ENCODE data around the gene TRAFD1. TPM values are rescaled to one million over a fixed set of nuclear protein-coding genes. Genes with fewer than 3 reads are reported as not detected.
"Not testable (repeated sequence)": the region's sequence is repeated elsewhere in the genome, so short reads cannot be mapped to it uniquely, and the experiment has no call there.

TRAFD1 gene
- total and polyA plus RNA-seq, 2 donors = 25.7 to 46.3 TPM

DNA sequence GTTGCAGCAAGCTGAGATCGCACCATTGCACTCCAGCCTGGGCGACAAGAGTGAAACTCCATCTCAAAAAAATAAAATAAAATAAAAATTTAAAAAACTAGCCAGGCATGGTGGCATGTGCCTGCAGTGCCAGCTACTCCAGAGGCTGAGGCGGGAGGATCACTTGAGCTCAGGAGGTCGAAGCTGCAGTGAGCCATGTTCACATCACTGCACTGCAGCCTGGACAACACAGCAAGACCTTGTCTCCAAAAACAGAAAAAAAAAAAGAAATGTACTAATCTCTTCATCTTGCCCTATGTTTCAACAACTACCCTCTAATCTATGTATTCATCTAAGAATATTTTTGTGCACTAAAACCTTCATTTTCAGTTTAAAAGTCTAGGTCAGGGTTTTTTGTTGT lies 23.2 kb upstream of the TRAFD1 start:
- H3K27ac ChIP-seq (ENCODE audit: low read depth in 1 of 2, low read length in 1 of 2) = no peak overlapping the region
- peaks cover 9 to 27% of the 10 kb centered on the region in 2 donors for H3K36me3 ChIP-seq (ENCODE audit: control insufficient read depth in 2 of 2, insufficient read depth in 2 of 2, low read length in 1 of 2)
- H3K27me3 ChIP-seq (ENCODE audit: control insufficient read depth in 2 of 2, insufficient read depth in 1 of 2, low read length in 1 of 2) = no peaks in the 10 kb centered on the region
- no peaks in the 10 kb centered on the region for H3K9me3 ChIP-seq (ENCODE audit: control insufficient read depth in 2 of 2, insufficient read depth in 1 of 2, low read length in 1 of 2)
- H3K4me1 ChIP-seq (ENCODE audit: control insufficient read depth in 2 of 2, insufficient read depth in 2 of 2, low read length in 2 of 2) = peaks cover 0 to 3% of the 10 kb centered on the region in 2 donors
- 98% methylated on average over 4 of the region's 4 CpGs for WGBS
- no peak overlapping the region for H3K4me3 ChIP-seq (ENCODE audit: low read length in 2 of 2)
- no peak for DNase-seq (ENCODE audit: low read depth in 6 of 9, low spot score in 9 of 9)

DNA sequence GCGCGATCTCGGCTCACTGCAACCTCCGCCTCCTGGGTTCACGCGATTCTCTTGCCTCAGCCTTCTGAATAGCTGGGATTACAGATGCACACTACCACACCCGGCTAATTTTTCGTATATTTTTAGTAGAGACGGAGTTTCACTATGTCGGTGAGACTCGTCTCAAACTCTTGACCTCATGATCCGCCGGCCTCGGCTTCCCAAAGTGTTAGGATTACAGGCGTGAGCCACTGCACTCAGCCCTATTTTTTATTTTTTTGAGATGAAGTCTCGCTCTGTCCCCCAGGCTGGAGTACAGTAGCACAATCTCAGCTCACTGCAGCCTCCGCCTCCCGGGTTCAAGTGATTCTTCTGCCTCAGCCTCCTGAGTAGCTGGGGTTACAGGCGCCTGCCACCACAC lies 22.6 kb upstream of the TRAFD1 start:
- WGBS = 98% methylated on average over 19 of the region's 19 CpGs
- not testable (repeated sequence) for H3K27ac ChIP-seq (ENCODE audit: low read depth in 1 of 2, low read length in 1 of 2); DNase-seq (ENCODE audit: low read depth in 6 of 9, low spot score in 9 of 9); H3K9me3 ChIP-seq (ENCODE audit: control insufficient read depth in 2 of 2, insufficient read depth in 1 of 2, low read length in 1 of 2); H3K27me3 ChIP-seq (ENCODE audit: control insufficient read depth in 2 of 2, insufficient read depth in 1 of 2, low read length in 1 of 2); H3K4me3 ChIP-seq (ENCODE audit: low read length in 2 of 2); H3K4me1 ChIP-seq (ENCODE audit: control insufficient read depth in 2 of 2, insufficient read depth in 2 of 2, low read length in 2 of 2)
- H3K36me3 ChIP-seq (ENCODE audit: control insufficient read depth in 2 of 2, insufficient read depth in 2 of 2, low read length in 1 of 2) = peaks cover 9 to 27% of the 10 kb centered on the region in 2 donors

DNA sequence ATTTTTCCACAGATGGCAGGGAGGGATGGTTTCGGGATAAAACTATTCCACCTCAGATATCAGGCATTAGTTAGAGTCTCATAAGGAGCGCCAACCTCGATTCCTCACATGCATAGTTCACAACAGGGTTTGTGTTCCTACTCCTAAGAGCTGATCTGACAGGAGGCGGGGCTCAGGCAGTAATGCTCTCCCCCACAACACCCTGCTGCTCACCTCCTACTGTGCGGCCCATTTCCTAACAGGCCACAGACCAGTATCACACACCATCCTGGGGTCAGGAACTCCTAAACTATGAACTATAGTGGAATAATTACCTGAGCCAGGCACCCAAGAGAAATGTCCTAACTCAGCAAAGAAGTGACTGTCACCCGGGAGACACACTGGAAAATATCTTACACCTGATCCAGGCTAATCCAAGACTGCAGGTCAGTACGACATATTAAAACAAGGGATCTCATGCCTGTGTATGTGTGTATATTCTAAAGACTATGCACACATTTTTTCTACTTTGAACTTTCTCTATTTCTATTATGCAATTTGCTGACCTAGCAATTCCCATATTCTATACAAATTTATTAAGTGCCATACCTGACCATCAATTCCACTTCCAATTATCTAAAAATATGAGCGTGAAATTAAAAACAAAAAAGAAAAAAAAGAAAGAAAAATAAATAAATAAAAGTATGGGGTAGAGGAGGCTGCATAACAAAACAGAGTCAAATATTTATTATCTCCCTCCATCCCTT lies 21.4 kb upstream of the TRAFD1 start:
- DNase-seq (ENCODE audit: low read depth in 6 of 9, low spot score in 9 of 9) = no peak
- Histone ChIP-seq H3K36me3 (ENCODE audit: control insufficient read depth in 2 of 2, insufficient read depth in 2 of 2, low read length in 1 of 2) (peaks cover 9 to 22% of the 10 kb centered on the region in 2 donors), H3K9me3 (ENCODE audit: control insufficient read depth in 2 of 2, insufficient read depth in 1 of 2, low read length in 1 of 2) (no peaks in the 10 kb centered on the region), H3K4me1 (ENCODE audit: control insufficient read depth in 2 of 2, insufficient read depth in 2 of 2, low read length in 2 of 2) (peaks cover 6 to 12% of the 10 kb centered on the region in 2 donors), H3K27ac (ENCODE audit: low read depth in 1 of 2, low read length in 1 of 2) (no peak overlapping the region), H3K4me3 (ENCODE audit: low read length in 2 of 2) (no peak overlapping the region), H3K27me3 (ENCODE audit: control insufficient read depth in 2 of 2, insufficient read depth in 1 of 2, low read length in 1 of 2) (no peaks in the 10 kb centered on the region)
- 97% methylated on average over 8 of the region's 8 CpGs for WGBS

DNA sequence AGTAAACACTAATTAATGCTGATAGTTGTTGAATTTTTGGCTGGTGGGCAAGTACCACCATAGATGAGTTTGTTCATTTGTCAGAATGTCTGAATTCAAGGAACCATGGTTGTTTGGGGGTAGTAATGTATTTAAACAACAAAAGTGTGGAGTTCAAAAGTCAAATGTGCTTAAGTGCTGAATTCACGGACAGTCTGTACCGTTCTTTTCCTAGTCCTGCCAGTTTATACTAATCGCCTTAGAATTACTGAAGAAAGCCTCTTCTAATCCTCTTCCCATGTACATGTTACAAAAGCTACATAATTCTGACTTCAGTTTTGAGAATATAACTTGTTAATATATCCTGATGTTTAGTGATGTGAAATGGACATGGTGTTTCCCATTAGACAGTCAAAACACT lies 19.5 kb upstream of the TRAFD1 start:
- Histone ChIP-seq H3K9me3 (ENCODE audit: control insufficient read depth in 2 of 2, insufficient read depth in 1 of 2, low read length in 1 of 2) (no peaks in the 10 kb centered on the region), H3K27me3 (ENCODE audit: control insufficient read depth in 2 of 2, insufficient read depth in 1 of 2, low read length in 1 of 2) (no peaks in the 10 kb centered on the region), H3K27ac (ENCODE audit: low read depth in 1 of 2, low read length in 1 of 2) (no peak overlapping the region), H3K36me3 (ENCODE audit: control insufficient read depth in 2 of 2, insufficient read depth in 2 of 2, low read length in 1 of 2) (peaks cover 6 to 14% of the 10 kb centered on the region in 2 donors), H3K4me3 (ENCODE audit: low read length in 2 of 2) (no peak overlapping the region), H3K4me1 (ENCODE audit: control insufficient read depth in 2 of 2, insufficient read depth in 2 of 2, low read length in 2 of 2) (peaks cover 6 to 18% of the 10 kb centered on the region in 2 donors)
- 98% methylated on average over 3 of the region's 3 CpGs for WGBS
- no peak for DNase-seq (ENCODE audit: low read depth in 6 of 9, low spot score in 9 of 9)

DNA sequence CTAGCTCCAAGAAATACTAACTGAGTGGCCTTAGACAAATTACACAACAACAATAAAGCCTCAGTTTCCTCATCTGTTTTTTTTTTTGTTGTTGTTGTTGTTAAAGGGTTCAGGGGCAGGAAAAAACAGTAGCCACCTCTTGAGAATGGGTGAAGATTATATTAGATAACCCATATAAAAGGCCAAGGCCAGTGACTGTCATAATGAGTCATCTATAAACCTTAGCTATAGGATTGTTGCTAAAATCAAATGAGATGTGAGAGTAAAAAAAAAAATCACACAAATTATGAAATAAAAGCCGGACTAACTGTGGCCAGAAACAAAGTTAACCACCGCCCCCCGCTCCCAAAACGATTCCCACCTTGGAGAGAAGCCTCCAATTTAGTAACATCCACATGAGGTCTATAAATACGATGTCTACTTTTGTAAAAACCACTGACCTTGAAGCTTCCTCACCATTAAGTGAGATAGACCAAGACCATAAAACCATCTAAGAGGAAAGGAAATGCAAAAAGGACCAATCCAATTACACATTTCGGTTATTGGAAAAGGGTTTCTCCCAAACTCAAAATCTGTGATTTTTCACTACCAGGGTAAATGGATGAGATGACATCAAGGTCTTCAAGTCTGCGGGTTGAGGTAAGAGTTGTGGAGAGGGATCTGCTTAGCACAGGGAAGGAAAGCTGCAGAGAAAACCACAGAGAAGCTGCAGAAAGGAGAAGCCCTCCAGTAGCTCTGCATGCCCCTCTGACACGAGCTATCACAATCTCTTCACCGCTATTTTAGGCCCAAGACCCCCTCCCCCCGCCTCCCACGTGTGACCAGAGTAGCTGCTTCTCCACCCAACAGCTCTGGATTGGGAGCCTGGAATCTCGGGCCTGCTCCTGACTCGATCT lies 17.8 kb upstream of the TRAFD1 start:
- DNase-seq (ENCODE audit: low read depth in 6 of 9, low spot score in 9 of 9) = peak in 3 of 9 donors; percentile 4 to 53 (median 26)
- 23% methylated on average over 13 of the region's 13 CpGs for WGBS
- peaks cover 6 to 18% of the 10 kb centered on the region in 2 donors for H3K4me1 ChIP-seq (ENCODE audit: control insufficient read depth in 2 of 2, insufficient read depth in 2 of 2, low read length in 2 of 2)

DNA sequence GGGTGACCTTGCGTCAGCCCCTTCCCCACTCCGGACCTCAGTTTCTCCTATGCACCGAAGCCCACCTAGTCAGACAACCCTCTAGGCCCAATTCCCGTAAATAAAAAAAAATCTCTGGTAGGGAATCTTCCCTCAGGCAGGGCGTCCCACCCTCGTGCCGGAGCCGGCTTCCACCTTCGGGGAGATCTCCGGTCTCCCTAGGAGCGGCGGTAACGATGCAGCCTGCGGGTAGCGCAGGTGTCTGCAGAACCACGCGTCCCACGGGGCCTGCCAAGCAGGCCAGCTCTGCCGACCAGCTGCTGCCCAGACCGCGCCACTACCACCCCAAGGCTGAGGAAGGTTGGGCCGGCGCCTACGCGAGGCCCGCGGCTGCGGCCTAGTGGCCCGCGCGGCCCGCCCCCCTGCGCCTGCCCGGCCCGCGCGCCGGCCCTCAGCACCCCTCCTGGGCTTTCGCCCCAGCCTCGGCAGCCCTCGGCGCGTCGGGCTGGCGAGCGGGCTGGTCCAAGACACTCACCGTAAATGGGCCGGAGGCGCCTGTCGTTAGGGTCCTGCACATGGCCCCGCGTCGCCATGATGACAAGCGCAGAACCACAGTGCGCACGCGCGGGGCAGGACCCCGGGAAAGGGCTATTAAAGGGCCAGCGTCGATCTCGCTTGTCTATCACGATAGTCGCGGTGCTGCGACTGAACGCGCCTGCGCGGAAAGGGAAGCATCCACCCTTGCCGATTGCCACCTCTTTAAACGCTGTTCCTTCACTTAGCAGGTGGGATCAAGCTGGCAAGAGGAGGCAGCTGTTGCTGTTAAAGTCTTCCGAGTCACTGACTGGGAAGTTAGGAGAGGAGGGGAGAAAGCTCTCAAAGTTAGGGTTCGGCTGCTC lies 16.9 kb upstream of the TRAFD1 start, which contains the start of gene NAA25:
NAA25 (minus strand) TSS at position 582 of the 878 bp plus-strand sequence; CDS start at position 572, 10 bp downstream.
- peak within 1 kb of the TSS; percentile 96 to 97 for H3K27ac ChIP-seq (ENCODE audit: low read depth in 1 of 2, low read length in 1 of 2)
- peak within 1 kb of the TSS; percentile 84 to 97 for H3K4me3 ChIP-seq (ENCODE audit: low read length in 2 of 2)
- peak; percentile 77 to 94 (median 86) for DNase-seq (ENCODE audit: low read depth in 6 of 9, low spot score in 9 of 9)
- no peaks in the 10 kb centered on the region for H3K9me3 ChIP-seq (ENCODE audit: control insufficient read depth in 2 of 2, insufficient read depth in 1 of 2, low read length in 1 of 2)
- no peaks in the 10 kb centered on the region for H3K27me3 ChIP-seq (ENCODE audit: control insufficient read depth in 2 of 2, insufficient read depth in 1 of 2, low read length in 1 of 2)
- H3K4me1 ChIP-seq (ENCODE audit: control insufficient read depth in 2 of 2, insufficient read depth in 2 of 2, low read length in 2 of 2) = peaks cover 6 to 18% of the 10 kb centered on the region in 2 donors
- peaks cover 0 to 7% of the 10 kb centered on the region in 2 donors for H3K36me3 ChIP-seq (ENCODE audit: control insufficient read depth in 2 of 2, insufficient read depth in 2 of 2, low read length in 1 of 2)
- WGBS = under 1% methylated on average over 74 of the region's 74 CpGs

More for the DNA sequence above, 17.8 kb upstream of the TRAFD1 start:
- peak overlapping the region; percentile 75 to 96 for H3K27ac ChIP-seq (ENCODE audit: low read depth in 1 of 2, low read length in 1 of 2)
- no peaks in the 10 kb centered on the region for H3K27me3 ChIP-seq (ENCODE audit: control insufficient read depth in 2 of 2, insufficient read depth in 1 of 2, low read length in 1 of 2)
- peak overlapping the region; percentile 84 to 97 for H3K4me3 ChIP-seq (ENCODE audit: low read length in 2 of 2)
- peaks cover under 1 to 8% of the 10 kb centered on the region in 2 donors for H3K36me3 ChIP-seq (ENCODE audit: control insufficient read depth in 2 of 2, insufficient read depth in 2 of 2, low read length in 1 of 2)
- H3K9me3 ChIP-seq (ENCODE audit: control insufficient read depth in 2 of 2, insufficient read depth in 1 of 2, low read length in 1 of 2) = no peaks in the 10 kb centered on the region

DNA sequence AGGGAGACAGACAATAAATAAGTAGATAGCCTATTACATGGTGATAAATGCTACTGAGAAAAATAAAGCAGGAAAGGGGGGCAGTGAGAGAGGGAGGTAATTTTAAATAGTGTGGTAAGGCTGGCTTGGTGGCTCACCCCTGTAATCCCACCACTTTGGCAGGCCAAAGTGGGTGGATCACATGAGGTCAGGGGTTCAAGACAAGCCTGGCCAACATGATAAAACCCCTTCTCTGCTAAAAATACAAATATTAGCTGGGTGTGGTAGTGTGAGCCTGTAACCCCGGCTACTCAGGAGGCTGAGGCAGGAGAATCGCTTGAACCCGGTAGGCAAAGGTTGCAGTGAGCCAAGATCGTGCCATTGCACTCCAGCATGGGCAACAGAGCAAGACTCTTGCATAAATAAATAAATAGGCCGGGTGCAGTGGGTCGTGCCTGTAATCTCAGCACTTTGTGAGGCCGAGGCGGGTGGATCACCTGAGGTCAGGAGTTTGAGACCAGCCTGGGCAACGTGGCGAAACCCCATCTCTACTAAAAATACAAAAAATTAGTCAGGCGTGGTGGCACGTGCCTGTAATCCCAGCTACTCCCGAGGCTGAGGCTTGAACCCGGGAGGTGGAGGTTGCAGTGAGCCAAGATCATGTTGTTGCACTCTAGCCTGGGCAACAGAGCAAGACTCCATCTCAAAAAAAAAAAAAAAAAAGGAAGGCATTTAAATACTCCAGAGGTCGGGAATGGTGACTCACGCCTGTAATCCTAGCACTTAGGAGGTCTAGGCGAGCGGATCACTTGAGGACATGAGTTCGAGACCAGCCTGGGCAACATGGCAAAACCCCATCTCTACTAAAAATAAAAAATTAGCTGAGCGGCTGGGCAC lies 14.3 kb upstream of the TRAFD1 start:
- not testable (repeated sequence) for H3K27me3 ChIP-seq (ENCODE audit: control insufficient read depth in 2 of 2, insufficient read depth in 1 of 2, low read length in 1 of 2); DNase-seq (ENCODE audit: low read depth in 6 of 9, low spot score in 9 of 9); H3K9me3 ChIP-seq (ENCODE audit: control insufficient read depth in 2 of 2, insufficient read depth in 1 of 2, low read length in 1 of 2); H3K27ac ChIP-seq (ENCODE audit: low read depth in 1 of 2, low read length in 1 of 2); H3K4me3 ChIP-seq (ENCODE audit: low read length in 2 of 2); H3K36me3 ChIP-seq (ENCODE audit: control insufficient read depth in 2 of 2, insufficient read depth in 2 of 2, low read length in 1 of 2)
- peaks cover 6 to 19% of the 10 kb centered on the region in 2 donors for H3K4me1 ChIP-seq (ENCODE audit: control insufficient read depth in 2 of 2, insufficient read depth in 2 of 2, low read length in 2 of 2)
- 96% methylated on average over 20 of the region's 20 CpGs for WGBS

DNA sequence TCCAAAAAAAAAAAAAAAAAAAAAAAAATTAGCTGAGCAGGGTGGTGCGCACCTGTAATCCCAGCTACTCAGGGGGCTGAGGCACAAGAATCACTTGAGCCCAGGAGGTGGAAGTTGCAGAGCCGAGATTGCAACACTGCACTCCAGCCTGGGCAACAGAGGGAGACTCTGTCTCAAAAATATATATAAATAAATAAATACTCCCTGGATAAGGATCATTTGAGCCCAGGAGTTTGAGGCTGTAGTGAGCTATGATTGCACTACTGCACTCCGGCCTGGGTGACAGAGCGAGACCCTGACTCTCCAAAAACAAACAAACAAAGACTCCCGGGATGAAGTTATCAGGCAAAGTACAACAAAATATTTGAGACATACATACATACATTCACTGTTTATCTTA lies 13.4 kb upstream of the TRAFD1 start:
- no peak for DNase-seq (ENCODE audit: low read depth in 6 of 9, low spot score in 9 of 9)
- H3K36me3 ChIP-seq (ENCODE audit: control insufficient read depth in 2 of 2, insufficient read depth in 2 of 2, low read length in 1 of 2) = no peaks in the 10 kb centered on the region
- no peaks in the 10 kb centered on the region for H3K9me3 ChIP-seq (ENCODE audit: control insufficient read depth in 2 of 2, insufficient read depth in 1 of 2, low read length in 1 of 2)
- no peak overlapping the region for H3K27ac ChIP-seq (ENCODE audit: low read depth in 1 of 2, low read length in 1 of 2)
- WGBS = 95% methylated on average over 5 of the region's 5 CpGs
- H3K4me1 ChIP-seq (ENCODE audit: control insufficient read depth in 2 of 2, insufficient read depth in 2 of 2, low read length in 2 of 2) = peaks cover 9 to 26% of the 10 kb centered on the region in 2 donors
- H3K4me3 ChIP-seq (ENCODE audit: low read length in 2 of 2) = no peak overlapping the region
- H3K27me3 ChIP-seq (ENCODE audit: control insufficient read depth in 2 of 2, insufficient read depth in 1 of 2, low read length in 1 of 2) = no peaks in the 10 kb centered on the region

Measured in thymus (tissue), 11 donors.